Measurements from ENCODE around the gene ZNF740.

Gene ZNF740

GRCh38 chr12:53193040-53193439 lies 12.5 kb downstream of the ZNF740 start:
- Histone ChIP-seq H3K9me3 (ENCODE audit: control insufficient read depth, low read length) (no peaks in the 10 kb centered on the region), H3K4me3 (ENCODE audit: insufficient read depth, low read depth, low read length) (no peak overlapping the region), H3K27me3 (ENCODE audit: control insufficient read depth, insufficient read depth, low read length, poor library complexity, severe bottlenecking) (peaks cover 32% of the 10 kb centered on the region), H3K36me3 (ENCODE audit: control insufficient read depth, insufficient read depth, low read length) (no peaks in the 10 kb centered on the region), H3K4me1 (ENCODE audit: control insufficient read depth, insufficient read depth, low read length) (peaks cover 3% of the 10 kb centered on the region), H3K27ac (ENCODE audit: insufficient read depth, low read depth, low read length, poor library complexity, severe bottlenecking) (no peak overlapping the region)
- WGBS, 2 experiments = 90 to 91% methylated on average over 9 of the region's 9 CpGs

DNA sequence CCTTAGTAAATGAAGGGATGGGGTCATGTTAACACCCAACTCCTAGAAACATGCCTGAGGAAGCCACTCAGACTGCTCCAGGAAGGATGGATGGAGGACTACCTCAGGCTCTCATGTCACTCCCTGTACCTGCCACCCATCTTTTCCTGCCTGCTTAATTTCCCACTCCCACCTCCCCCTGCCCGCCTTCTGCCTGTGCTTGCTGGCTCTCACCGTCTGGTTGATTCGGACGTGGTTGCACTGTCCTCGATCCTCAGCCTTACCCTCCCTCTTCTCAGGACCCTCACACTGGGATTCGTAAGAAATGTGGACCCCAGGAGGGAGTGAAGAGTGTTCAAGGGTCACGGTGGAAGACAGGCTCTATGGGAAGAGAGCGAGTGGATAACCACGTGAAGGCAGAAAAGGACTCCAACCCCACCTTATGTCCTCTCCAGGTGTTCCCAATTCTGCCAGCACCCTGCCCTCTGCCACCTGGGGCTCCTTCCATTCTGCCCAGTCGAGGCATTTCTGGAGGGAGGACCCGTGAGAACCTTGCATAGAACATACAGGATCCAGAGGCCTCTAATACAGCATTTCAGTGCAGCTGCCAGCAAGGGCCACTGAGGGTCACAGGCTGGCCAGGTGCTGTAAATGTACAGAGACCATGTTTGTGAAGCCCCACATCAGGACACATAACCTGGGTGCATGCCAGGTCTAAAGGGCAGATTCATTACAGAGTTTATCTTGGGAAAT lies 13.6 kb downstream of the ZNF740 start:
- WGBS, 2 experiments = 78 to 83% methylated on average over 11 of the region's 11 CpGs
- H3K9me3 ChIP-seq (ENCODE audit: control insufficient read depth, low read length) = no peaks in the 10 kb centered on the region
- H3K27ac ChIP-seq (ENCODE audit: insufficient read depth, low read depth, low read length, poor library complexity, severe bottlenecking) = no peak overlapping the region
- H3K27me3 ChIP-seq (ENCODE audit: control insufficient read depth, insufficient read depth, low read length, poor library complexity, severe bottlenecking) = peaks cover 43% of the 10 kb centered on the region
- no peak overlapping the region for H3K4me3 ChIP-seq (ENCODE audit: insufficient read depth, low read depth, low read length)
- no peaks in the 10 kb centered on the region for H3K4me1 ChIP-seq (ENCODE audit: control insufficient read depth, insufficient read depth, low read length)
- no peaks in the 10 kb centered on the region for H3K36me3 ChIP-seq (ENCODE audit: control insufficient read depth, insufficient read depth, low read length)

- WGBS, 2 experiments = 88 to 91% methylated on average over 1 of the region's 1 CpG
- H3K27me3 ChIP-seq (ENCODE audit: control insufficient read depth, insufficient read depth, low read length, poor library complexity, severe bottlenecking) = peaks cover 45% of the 10 kb centered on the region
- H3K36me3 ChIP-seq (ENCODE audit: control insufficient read depth, insufficient read depth, low read length) = no peaks in the 10 kb centered on the region
- no peaks in the 10 kb centered on the region for H3K9me3 ChIP-seq (ENCODE audit: control insufficient read depth, low read length)
- H3K27ac ChIP-seq (ENCODE audit: insufficient read depth, low read depth, low read length, poor library complexity, severe bottlenecking) = no peak overlapping the region
- H3K4me3 ChIP-seq (ENCODE audit: insufficient read depth, low read depth, low read length) = no peak overlapping the region
- H3K4me1 ChIP-seq (ENCODE audit: control insufficient read depth, insufficient read depth, low read length) = no peaks in the 10 kb centered on the region
These were observed 14.5 kb downstream of the ZNF740 start for GRCh38 chr12:53194973-53195372.

DNA sequence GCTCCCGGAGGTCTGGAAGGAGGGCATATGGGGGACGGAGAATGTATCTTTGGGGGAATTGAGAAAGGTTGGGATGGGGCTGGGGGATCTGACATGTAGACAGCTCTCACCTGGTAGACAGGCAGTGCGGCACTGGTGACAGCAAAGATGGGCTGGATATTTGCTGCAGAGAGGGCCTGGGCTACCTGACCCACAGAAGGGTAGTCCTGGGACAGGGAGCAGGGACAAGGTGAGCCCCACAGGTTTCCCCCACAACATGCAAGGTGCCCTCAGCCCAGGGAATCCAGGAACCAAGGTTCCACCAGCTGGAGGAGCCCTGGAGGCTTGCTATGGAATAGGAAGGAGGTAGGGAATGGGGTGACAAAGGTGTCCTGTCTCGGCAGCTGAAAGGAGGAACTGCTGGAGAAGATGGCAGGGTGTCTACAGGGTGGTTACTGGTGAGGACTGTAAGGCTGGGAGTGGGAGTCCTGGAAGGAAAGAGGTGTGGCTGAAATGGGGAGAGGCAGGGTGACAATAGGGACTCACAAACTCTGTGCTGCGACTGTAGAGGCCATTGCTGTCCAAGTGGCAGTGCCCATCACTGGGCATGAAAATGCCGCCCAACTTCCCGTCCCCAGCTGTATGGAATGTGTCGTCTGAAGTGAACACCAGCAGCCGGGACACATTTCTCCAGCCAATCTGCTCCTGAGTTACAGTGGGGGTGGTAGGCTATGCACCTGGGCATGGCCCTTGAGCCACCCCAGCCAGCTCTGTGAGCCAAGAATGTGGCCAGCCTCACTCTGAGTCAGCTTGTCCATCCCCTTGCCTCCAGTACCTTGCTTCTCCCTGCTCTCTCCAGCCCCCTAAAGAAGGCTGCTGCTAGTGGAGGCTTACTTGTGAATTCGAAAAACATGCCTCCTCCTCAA lies 15.2 kb downstream of the ZNF740 start:
- Histone ChIP-seq H3K4me1 (ENCODE audit: control insufficient read depth, insufficient read depth, low read length) (no peaks in the 10 kb centered on the region), H3K4me3 (ENCODE audit: insufficient read depth, low read depth, low read length) (no peak overlapping the region), H3K27ac (ENCODE audit: insufficient read depth, low read depth, low read length, poor library complexity, severe bottlenecking) (no peak overlapping the region), H3K36me3 (ENCODE audit: control insufficient read depth, insufficient read depth, low read length) (no peaks in the 10 kb centered on the region), H3K9me3 (ENCODE audit: control insufficient read depth, low read length) (no peaks in the 10 kb centered on the region), H3K27me3 (ENCODE audit: control insufficient read depth, insufficient read depth, low read length, poor library complexity, severe bottlenecking) (peaks cover 45% of the 10 kb centered on the region)
- WGBS, 2 experiments = 89 to 90% methylated on average over 10 of the region's 10 CpGs

DNA sequence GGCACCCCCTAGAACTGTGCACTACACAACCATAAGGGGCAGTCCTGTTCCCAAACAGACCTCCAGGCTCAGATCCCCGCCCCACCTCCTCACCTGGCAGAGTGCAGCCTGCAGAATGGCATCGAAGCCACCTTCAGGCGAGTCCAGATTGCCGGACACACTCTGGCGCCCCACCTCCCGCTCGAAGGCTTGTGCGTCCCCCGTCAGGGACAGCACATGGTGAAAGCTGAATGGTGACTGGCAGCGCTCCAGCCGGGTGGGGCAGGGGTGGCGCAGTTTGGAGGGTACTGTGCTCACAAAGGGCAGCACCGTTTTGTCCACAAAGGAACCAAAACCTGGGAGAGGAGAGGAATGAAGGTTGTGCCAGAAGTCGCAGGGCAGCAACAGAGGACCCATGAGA lies 16.0 kb downstream of the ZNF740 start:
- Histone ChIP-seq H3K4me1 (ENCODE audit: control insufficient read depth, insufficient read depth, low read length) (no peaks in the 10 kb centered on the region), H3K4me3 (ENCODE audit: insufficient read depth, low read depth, low read length) (no peak overlapping the region), H3K27me3 (ENCODE audit: control insufficient read depth, insufficient read depth, low read length, poor library complexity, severe bottlenecking) (peaks cover 46% of the 10 kb centered on the region), H3K36me3 (ENCODE audit: control insufficient read depth, insufficient read depth, low read length) (no peaks in the 10 kb centered on the region), H3K9me3 (ENCODE audit: control insufficient read depth, low read length) (no peaks in the 10 kb centered on the region), H3K27ac (ENCODE audit: insufficient read depth, low read depth, low read length, poor library complexity, severe bottlenecking) (no peak overlapping the region)
- WGBS, 2 experiments = 88 to 94% methylated on average over 14 of the region's 14 CpGs

DNA sequence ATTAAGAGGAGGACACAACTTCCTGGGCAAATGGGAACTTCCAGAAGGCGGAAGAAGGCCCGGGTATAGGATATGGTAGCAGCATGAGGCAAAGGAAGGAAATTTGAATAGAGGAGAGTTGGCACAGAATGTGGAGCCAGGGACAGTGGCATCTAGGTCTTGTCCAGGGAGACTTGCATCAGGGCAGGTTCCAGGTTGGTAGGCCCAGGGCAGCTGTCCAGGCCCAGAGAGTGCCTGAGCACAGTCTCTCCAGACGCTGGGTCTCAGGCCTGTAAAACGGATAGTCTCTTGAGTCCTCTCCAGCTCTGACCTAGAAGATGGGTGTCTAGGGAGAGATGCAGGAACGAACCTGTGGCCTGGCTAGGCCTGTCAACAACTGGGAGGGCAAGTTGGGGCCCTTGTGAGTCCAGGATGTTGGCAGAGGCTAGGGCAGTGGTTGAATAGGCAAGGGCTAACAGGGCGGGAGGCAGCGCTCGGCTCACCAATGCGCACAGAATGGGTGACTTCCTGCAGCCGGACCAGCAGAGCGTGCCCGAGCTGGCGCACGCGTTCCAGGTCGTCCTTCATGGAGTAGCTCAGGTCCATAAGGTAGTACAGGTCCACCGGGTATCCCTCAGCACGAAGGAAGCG lies 16.6 kb downstream of the ZNF740 start:
- peaks cover 49% of the 10 kb centered on the region for H3K27me3 ChIP-seq (ENCODE audit: control insufficient read depth, insufficient read depth, low read length, poor library complexity, severe bottlenecking)
- no peak overlapping the region for H3K27ac ChIP-seq (ENCODE audit: insufficient read depth, low read depth, low read length, poor library complexity, severe bottlenecking)
- 87% methylated on average over 19 of the region's 19 CpGs for WGBS, 2 experiments
- H3K4me3 ChIP-seq (ENCODE audit: insufficient read depth, low read depth, low read length) = no peak overlapping the region
- H3K9me3 ChIP-seq (ENCODE audit: control insufficient read depth, low read length) = no peaks in the 10 kb centered on the region
- no peaks in the 10 kb centered on the region for H3K36me3 ChIP-seq (ENCODE audit: control insufficient read depth, insufficient read depth, low read length)
- no peaks in the 10 kb centered on the region for H3K4me1 ChIP-seq (ENCODE audit: control insufficient read depth, insufficient read depth, low read length)

DNA sequence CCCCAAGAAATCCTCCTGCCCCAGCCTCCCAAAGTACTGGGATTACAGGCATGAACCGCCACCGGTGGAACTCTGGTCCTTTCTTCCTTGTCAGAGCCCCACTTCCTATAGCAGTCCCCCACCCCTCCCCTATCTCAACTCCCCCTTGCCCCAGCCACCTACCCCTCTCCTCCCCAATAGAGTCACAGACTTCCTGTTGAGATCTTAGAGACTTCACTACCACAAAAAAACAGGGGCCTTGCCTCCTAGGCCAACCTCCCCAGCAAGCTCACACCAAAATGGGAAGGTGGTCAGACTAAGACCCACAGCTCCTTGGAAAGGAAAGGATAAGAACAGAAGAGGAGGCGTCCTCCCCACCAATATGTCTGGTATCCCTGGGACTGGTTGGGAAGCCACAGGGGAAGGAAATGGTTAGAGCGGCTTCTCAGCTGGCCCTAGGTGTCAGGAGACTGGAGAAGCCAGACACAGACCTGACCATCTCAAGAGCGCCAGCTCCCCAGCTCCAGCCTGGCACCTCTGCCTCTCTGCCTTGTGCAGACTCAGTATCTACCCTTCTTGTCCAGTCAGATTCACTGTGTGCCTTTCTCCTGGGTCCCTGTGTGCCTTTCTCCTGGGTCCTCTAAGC lies 18.1 kb downstream of the ZNF740 start:
- Histone ChIP-seq H3K36me3 (ENCODE audit: control insufficient read depth, insufficient read depth, low read length) (no peaks in the 10 kb centered on the region), H3K27me3 (ENCODE audit: control insufficient read depth, insufficient read depth, low read length, poor library complexity, severe bottlenecking) (peaks cover 49% of the 10 kb centered on the region), H3K4me1 (ENCODE audit: control insufficient read depth, insufficient read depth, low read length) (no peaks in the 10 kb centered on the region), H3K4me3 (ENCODE audit: insufficient read depth, low read depth, low read length) (no peak overlapping the region), H3K27ac (ENCODE audit: insufficient read depth, low read depth, low read length, poor library complexity, severe bottlenecking) (no peak overlapping the region), H3K9me3 (ENCODE audit: control insufficient read depth, low read length) (no peaks in the 10 kb centered on the region)
- WGBS, 2 experiments = 88 to 90% methylated on average over 5 of the region's 5 CpGs

DNA sequence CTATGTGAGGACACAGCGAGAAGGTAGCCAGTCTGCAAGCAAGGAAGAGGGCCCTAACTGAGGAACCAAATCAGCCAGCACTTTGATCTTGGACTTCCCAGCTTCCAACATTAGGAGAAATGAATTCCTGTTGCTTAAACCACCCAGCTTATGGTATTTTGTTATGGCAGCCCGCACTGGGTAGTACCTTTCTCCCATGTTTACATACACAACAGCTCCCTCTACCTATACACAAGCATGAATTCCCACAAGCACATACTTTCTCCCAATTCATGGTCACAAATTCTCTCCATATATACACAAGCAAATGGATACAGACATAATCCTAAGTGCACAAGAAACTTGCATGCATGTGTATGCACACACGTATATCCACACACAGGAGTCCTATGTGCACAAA lies 19.2 kb downstream of the ZNF740 start:
- WGBS, 2 experiments = 85 to 87% methylated on average over 3 of the region's 3 CpGs
- Histone ChIP-seq H3K27ac (ENCODE audit: insufficient read depth, low read depth, low read length, poor library complexity, severe bottlenecking) (no peak overlapping the region), H3K36me3 (ENCODE audit: control insufficient read depth, insufficient read depth, low read length) (no peaks in the 10 kb centered on the region), H3K4me1 (ENCODE audit: control insufficient read depth, insufficient read depth, low read length) (no peaks in the 10 kb centered on the region), H3K4me3 (ENCODE audit: insufficient read depth, low read depth, low read length) (no peak overlapping the region), H3K27me3 (ENCODE audit: control insufficient read depth, insufficient read depth, low read length, poor library complexity, severe bottlenecking) (peaks cover 45% of the 10 kb centered on the region), H3K9me3 (ENCODE audit: control insufficient read depth, low read length) (no peaks in the 10 kb centered on the region)

DNA sequence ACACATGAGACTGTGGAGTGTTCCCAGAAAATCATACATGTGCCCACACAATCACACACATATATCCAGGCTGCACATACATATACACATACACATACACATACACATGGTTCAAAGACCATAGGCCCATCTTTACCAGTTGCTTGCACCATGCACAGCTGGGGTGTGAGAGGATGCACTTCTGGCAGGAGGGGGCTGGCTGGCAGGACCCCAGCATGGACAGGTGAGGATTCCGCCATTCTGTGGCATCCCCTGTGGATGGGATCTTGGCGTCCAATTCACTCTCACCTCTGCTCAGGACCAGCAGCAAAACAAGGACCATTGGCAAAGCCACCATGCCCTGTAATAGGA lies 19.6 kb downstream of the ZNF740 start:
- Histone ChIP-seq H3K36me3 (ENCODE audit: control insufficient read depth, insufficient read depth, low read length) (no peaks in the 10 kb centered on the region), H3K4me1 (ENCODE audit: control insufficient read depth, insufficient read depth, low read length) (no peaks in the 10 kb centered on the region), H3K4me3 (ENCODE audit: insufficient read depth, low read depth, low read length) (no peak overlapping the region), H3K27ac (ENCODE audit: insufficient read depth, low read depth, low read length, poor library complexity, severe bottlenecking) (no peak overlapping the region), H3K27me3 (ENCODE audit: control insufficient read depth, insufficient read depth, low read length, poor library complexity, severe bottlenecking) (peaks cover 45% of the 10 kb centered on the region), H3K9me3 (ENCODE audit: control insufficient read depth, low read length) (no peaks in the 10 kb centered on the region)
- WGBS, 2 experiments = 88 to 89% methylated on average over 2 of the region's 2 CpGs
